ENCODE data around the gene FZD8.
"Not testable (repeated sequence)": the region's sequence is repeated elsewhere in the genome, so short reads cannot be mapped to it uniquely, and the experiment has no call there.

Gene FZD8

GRCh38 chr10:35642035-35642792 lies at the start of gene FZD8:
Gene FZD8 (minus strand): TSS chr10:35642296. CDS start chr10:35641429, 867 bp downstream.
- Mint-ChIP-seq H3K9me3 (no peaks in the 10 kb centered on the region), H3K27ac (no peak within 1 kb of the TSS), H3K4me1 (peaks cover 34% of the 10 kb centered on the region), H3K4me3 (peak within 1 kb of the TSS; percentile 94), H3K27me3 (peaks cover 18% of the 10 kb centered on the region), H3K36me3 (no peaks in the 10 kb centered on the region)

GRCh38 chr10:35691522-35692236 lies 49.6 kb upstream of the FZD8 start:
- Mint-ChIP-seq H3K4me3 (no peak overlapping the region), H3K27ac (no peak overlapping the region), H3K9me3 (no peaks in the 10 kb centered on the region), H3K36me3 (no peaks in the 10 kb centered on the region), H3K27me3 (peaks cover 4% of the 10 kb centered on the region), H3K4me1 (no peaks in the 10 kb centered on the region)

GRCh38 chr10:35690534-35690933 lies 48.4 kb upstream of the FZD8 start:
- no peaks in the 10 kb centered on the region for H3K36me3 Mint-ChIP-seq
- no peaks in the 10 kb centered on the region for H3K9me3 Mint-ChIP-seq
- H3K4me3 Mint-ChIP-seq, result no peak overlapping the region
- H3K27ac Mint-ChIP-seq, result no peak overlapping the region
- peaks cover 4% of the 10 kb centered on the region for H3K27me3 Mint-ChIP-seq
- no peaks in the 10 kb centered on the region for H3K4me1 Mint-ChIP-seq

GRCh38 chr10:35685858-35686257 lies 43.8 kb upstream of the FZD8 start:
- not testable (repeated sequence) for H3K4me1 Mint-ChIP-seq, H3K27me3 Mint-ChIP-seq, H3K9me3 Mint-ChIP-seq, H3K4me3 Mint-ChIP-seq, H3K36me3 Mint-ChIP-seq, H3K27ac Mint-ChIP-seq

GRCh38 chr10:35685402-35685801 lies 43.3 kb upstream of the FZD8 start:
- no peak overlapping the region for H3K4me3 Mint-ChIP-seq
- H3K9me3 Mint-ChIP-seq, result no peaks in the 10 kb centered on the region
- H3K4me1 Mint-ChIP-seq, result no peaks in the 10 kb centered on the region
- peaks cover 6% of the 10 kb centered on the region for H3K27me3 Mint-ChIP-seq
- no peaks in the 10 kb centered on the region for H3K36me3 Mint-ChIP-seq
- H3K27ac Mint-ChIP-seq, result no peak overlapping the region

GRCh38 chr10:35684586-35684985 lies 42.5 kb upstream of the FZD8 start:
- no peaks in the 10 kb centered on the region for H3K36me3 Mint-ChIP-seq
- no peaks in the 10 kb centered on the region for H3K4me1 Mint-ChIP-seq
- no peak overlapping the region for H3K27ac Mint-ChIP-seq
- H3K27me3 Mint-ChIP-seq, result peaks cover 6% of the 10 kb centered on the region
- H3K9me3 Mint-ChIP-seq, result no peaks in the 10 kb centered on the region
- H3K4me3 Mint-ChIP-seq, result no peak overlapping the region

- H3K4me1 Mint-ChIP-seq, result no peaks in the 10 kb centered on the region
- no peaks in the 10 kb centered on the region for H3K36me3 Mint-ChIP-seq
- H3K27me3 Mint-ChIP-seq, result peaks cover 8% of the 10 kb centered on the region
- H3K4me3 Mint-ChIP-seq, result no peak overlapping the region
- H3K27ac Mint-ChIP-seq, result no peak overlapping the region
- H3K9me3 Mint-ChIP-seq, result no peaks in the 10 kb centered on the region
These were observed 33.8 kb upstream of the FZD8 start for GRCh38 chr10:35675846-35676245.

GRCh38 chr10:35674843-35675242 lies 32.7 kb upstream of the FZD8 start:
- H3K27ac Mint-ChIP-seq, result no peak overlapping the region
- H3K27me3 Mint-ChIP-seq, result peaks cover 8% of the 10 kb centered on the region
- H3K4me3 Mint-ChIP-seq, result no peak overlapping the region
- H3K36me3 Mint-ChIP-seq, result no peaks in the 10 kb centered on the region
- H3K4me1 Mint-ChIP-seq, result no peaks in the 10 kb centered on the region
- H3K9me3 Mint-ChIP-seq, result no peaks in the 10 kb centered on the region

GRCh38 chr10:35668865-35669650 lies 27.0 kb upstream of the FZD8 start:
- Mint-ChIP-seq H3K36me3 (no peaks in the 10 kb centered on the region), H3K4me3 (no peak overlapping the region), H3K27ac (no peak overlapping the region), H3K4me1 (no peaks in the 10 kb centered on the region), H3K27me3 (peaks cover 10% of the 10 kb centered on the region), H3K9me3 (peaks cover 7% of the 10 kb centered on the region)

- H3K27ac Mint-ChIP-seq, result no peak overlapping the region
- H3K4me3 Mint-ChIP-seq, result no peak overlapping the region
- H3K27me3 Mint-ChIP-seq, result peaks cover 8% of the 10 kb centered on the region
- peaks cover 7% of the 10 kb centered on the region for H3K9me3 Mint-ChIP-seq
- H3K4me1 Mint-ChIP-seq, result no peaks in the 10 kb centered on the region
- no peaks in the 10 kb centered on the region for H3K36me3 Mint-ChIP-seq
These were observed 25.9 kb upstream of the FZD8 start for GRCh38 chr10:35667971-35668370.

- no peaks in the 10 kb centered on the region for H3K36me3 Mint-ChIP-seq
- H3K4me3 Mint-ChIP-seq, result no peak overlapping the region
- H3K27ac Mint-ChIP-seq, result no peak overlapping the region
- H3K9me3 Mint-ChIP-seq, result peaks cover 7% of the 10 kb centered on the region
- H3K27me3 Mint-ChIP-seq, result peaks cover 10% of the 10 kb centered on the region
- H3K4me1 Mint-ChIP-seq, result no peaks in the 10 kb centered on the region
These were observed 25.3 kb upstream of the FZD8 start for GRCh38 chr10:35667270-35667889.

GRCh38 chr10:35661236-35661635 lies 19.1 kb upstream of the FZD8 start:
- Mint-ChIP-seq H3K27ac (no peak overlapping the region), H3K4me1 (no peaks in the 10 kb centered on the region), H3K36me3 (peaks cover 2% of the 10 kb centered on the region), H3K27me3 (peaks cover 19% of the 10 kb centered on the region), H3K4me3 (no peak overlapping the region), H3K9me3 (no peaks in the 10 kb centered on the region)

- H3K4me3 Mint-ChIP-seq, result no peak overlapping the region
- no peak overlapping the region for H3K27ac Mint-ChIP-seq
- peaks cover 16% of the 10 kb centered on the region for H3K27me3 Mint-ChIP-seq
- no peaks in the 10 kb centered on the region for H3K4me1 Mint-ChIP-seq
- H3K36me3 Mint-ChIP-seq, result peaks cover 2% of the 10 kb centered on the region
- H3K9me3 Mint-ChIP-seq, result no peaks in the 10 kb centered on the region
These were observed 17.4 kb upstream of the FZD8 start for GRCh38 chr10:35659456-35659855.

- Mint-ChIP-seq H3K4me1 (no peaks in the 10 kb centered on the region), H3K9me3 (no peaks in the 10 kb centered on the region), H3K27ac (no peak overlapping the region), H3K4me3 (no peak overlapping the region), H3K27me3 (peaks cover 14% of the 10 kb centered on the region), H3K36me3 (peaks cover 2% of the 10 kb centered on the region)
These were observed 15.5 kb upstream of the FZD8 start for GRCh38 chr10:35657621-35658020.

GRCh38 chr10:35652824-35653223 lies 10.7 kb upstream of the FZD8 start:
- Mint-ChIP-seq H3K4me1 (no peaks in the 10 kb centered on the region), H3K27ac (no peak overlapping the region), H3K9me3 (no peaks in the 10 kb centered on the region), H3K36me3 (no peaks in the 10 kb centered on the region), H3K4me3 (no peak overlapping the region), H3K27me3 (peaks cover 3% of the 10 kb centered on the region)
